ENCODE data around the gene PLOD2.

DNA sequence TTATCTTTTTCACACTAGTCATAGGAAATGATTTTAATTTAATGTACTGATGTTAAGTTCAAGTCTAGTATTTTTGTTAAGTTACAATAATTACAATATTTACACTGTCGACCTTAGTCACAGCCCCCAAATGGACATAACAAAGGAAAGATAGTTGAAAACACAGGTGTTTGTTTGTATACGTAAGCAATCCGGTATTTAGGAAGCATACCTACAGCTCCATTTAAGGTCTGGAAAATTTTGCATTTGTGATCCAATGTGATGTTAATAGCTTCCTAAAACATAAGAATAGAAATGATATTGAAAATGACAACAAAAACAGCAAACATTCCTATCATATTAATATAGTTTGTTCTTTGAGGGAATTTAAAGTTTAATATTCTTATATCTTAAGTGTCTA, 56.9 kb downstream of the PLOD2 start:
- TF ChIP-seq, protein P1, sequence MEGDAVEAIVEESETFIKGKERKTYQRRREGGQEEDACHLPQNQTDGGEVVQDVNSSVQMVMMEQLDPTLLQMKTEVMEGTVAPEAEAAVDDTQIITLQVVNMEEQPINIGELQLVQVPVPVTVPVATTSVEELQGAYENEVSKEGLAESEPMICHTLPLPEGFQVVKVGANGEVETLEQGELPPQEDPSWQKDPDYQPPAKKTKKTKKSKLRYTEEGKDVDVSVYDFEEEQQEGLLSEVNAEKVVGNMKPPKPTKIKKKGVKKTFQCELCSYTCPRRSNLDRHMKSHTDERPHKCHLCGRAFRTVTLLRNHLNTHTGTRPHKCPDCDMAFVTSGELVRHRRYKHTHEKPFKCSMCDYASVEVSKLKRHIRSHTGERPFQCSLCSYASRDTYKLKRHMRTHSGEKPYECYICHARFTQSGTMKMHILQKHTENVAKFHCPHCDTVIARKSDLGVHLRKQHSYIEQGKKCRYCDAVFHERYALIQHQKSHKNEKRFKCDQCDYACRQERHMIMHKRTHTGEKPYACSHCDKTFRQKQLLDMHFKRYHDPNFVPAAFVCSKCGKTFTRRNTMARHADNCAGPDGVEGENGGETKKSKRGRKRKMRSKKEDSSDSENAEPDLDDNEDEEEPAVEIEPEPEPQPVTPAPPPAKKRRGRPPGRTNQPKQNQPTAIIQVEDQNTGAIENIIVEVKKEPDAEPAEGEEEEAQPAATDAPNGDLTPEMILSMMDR (IDR thresholded peaks at IDR 0.05), result no peak
- no peak for TF ChIP-seq POLR2A (IDR thresholded peaks at IDR 0.05)
- no peak for TF ChIP-seq EP300 (IDR thresholded peaks at IDR 0.05)

Data from tibial nerve (tissue), 4 donors.